ENCODE measurements around the gene RTN4RL1.

DNA sequence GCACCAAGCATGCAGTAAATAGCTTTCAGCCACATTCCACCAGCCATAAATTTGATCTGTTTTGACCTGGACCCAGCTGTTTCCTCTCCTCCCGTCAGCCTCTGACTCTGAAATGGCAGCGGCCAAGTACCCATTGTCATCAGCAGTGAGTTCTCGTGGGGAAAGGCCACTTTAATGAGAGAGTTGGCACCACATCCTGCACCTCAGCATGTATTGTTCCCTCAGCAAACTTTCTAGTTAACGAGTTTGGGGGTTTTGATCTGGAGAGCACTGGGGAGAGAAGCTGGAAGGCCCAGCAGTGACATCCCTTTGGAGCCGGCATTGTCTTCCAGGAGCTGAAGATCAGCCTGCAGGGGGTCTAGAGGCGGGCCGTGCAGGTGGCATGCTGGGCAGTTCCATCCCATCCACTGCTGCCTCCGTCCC, 110.5 kb downstream of the RTN4RL1 start:
- TF ChIP-seq, protein P1, sequence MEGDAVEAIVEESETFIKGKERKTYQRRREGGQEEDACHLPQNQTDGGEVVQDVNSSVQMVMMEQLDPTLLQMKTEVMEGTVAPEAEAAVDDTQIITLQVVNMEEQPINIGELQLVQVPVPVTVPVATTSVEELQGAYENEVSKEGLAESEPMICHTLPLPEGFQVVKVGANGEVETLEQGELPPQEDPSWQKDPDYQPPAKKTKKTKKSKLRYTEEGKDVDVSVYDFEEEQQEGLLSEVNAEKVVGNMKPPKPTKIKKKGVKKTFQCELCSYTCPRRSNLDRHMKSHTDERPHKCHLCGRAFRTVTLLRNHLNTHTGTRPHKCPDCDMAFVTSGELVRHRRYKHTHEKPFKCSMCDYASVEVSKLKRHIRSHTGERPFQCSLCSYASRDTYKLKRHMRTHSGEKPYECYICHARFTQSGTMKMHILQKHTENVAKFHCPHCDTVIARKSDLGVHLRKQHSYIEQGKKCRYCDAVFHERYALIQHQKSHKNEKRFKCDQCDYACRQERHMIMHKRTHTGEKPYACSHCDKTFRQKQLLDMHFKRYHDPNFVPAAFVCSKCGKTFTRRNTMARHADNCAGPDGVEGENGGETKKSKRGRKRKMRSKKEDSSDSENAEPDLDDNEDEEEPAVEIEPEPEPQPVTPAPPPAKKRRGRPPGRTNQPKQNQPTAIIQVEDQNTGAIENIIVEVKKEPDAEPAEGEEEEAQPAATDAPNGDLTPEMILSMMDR (IDR thresholded peaks at IDR 0.05 in 8 of 11, conservative IDR thresholded peaks at IDR 0.05 in 3 of 11), result no peak
- no peak for TF ChIP-seq POLR2A (IDR thresholded peaks at IDR 0.05)

Data from spleen (tissue), 7 donors.